ENCODE measurements around the gene FKRP. TPM values are rescaled to one million over a fixed set of nuclear protein-coding genes. Genes with fewer than 3 reads are reported as not detected.

Gene FKRP
- total RNA-seq, 4 donors from 2014 or later: 5.6 to 12.6 (median 9.3) TPM

GRCh38 chr19:46789371-46789770, 43.5 kb downstream of the FKRP start:
- Histone ChIP-seq H3K27me3 (no peaks in the 10 kb centered on the region), H3K27ac (peak overlapping the region in 2 of 4 donors; percentile 95 to 96), H3K9me3 (no peaks in the 10 kb centered on the region), H3K4me3 (no peak overlapping the region), H3K36me3 (peaks cover 0 to 7% (median 0%) of the 10 kb centered on the region in 3 donors), H3K4me1 (peaks cover 20 to 48% (median 25%) of the 10 kb centered on the region in 3 donors)
- DNase-seq: no peak
- intact Hi-C loops (cut with DNase I): no loop called here
- no peak for TF ChIP-seq CTCF (IDR thresholded peaks at IDR 0.05)
- no peak for TF ChIP-seq POLR2A (IDR thresholded peaks at IDR 0.05)
- WGBS, 2 donors: 89 to 91% methylated on average over 8 of the region's 8 CpGs

GRCh38 chr19:46791944-46792343, 46.1 kb downstream of the FKRP start:
- no peaks in the 10 kb centered on the region for H3K36me3 ChIP-seq
- no peak overlapping the region for H3K27ac ChIP-seq
- H3K9me3 ChIP-seq: no peaks in the 10 kb centered on the region
- DNase-seq: no peak
- no peaks in the 10 kb centered on the region for H3K27me3 ChIP-seq
- peaks cover 0 to 29% (median 6%) of the 10 kb centered on the region in 3 donors for H3K4me1 ChIP-seq
- 58 to 67% methylated on average over 3 to 5 of the region's 5 CpGs for WGBS, 2 donors
- TF ChIP-seq CTCF (IDR thresholded peaks at IDR 0.05): no peak
- TF ChIP-seq POLR2A (IDR thresholded peaks at IDR 0.05): no peak
- H3K4me3 ChIP-seq: no peak overlapping the region
- intact Hi-C loops (cut with DNase I): no loop called here

GRCh38 chr19:46797881-46798280, 52.0 kb downstream of the FKRP start:
- no peak for DNase-seq
- no peaks in the 10 kb centered on the region for H3K9me3 ChIP-seq
- no peak overlapping the region for H3K27ac ChIP-seq
- no peaks in the 10 kb centered on the region for H3K27me3 ChIP-seq
- no peak overlapping the region for H3K4me3 ChIP-seq
- intact Hi-C loops (cut with DNase I): no loop called here
- peaks cover 0 to 7% (median 0%) of the 10 kb centered on the region in 3 donors for H3K4me1 ChIP-seq
- no peaks in the 10 kb centered on the region for H3K36me3 ChIP-seq
- WGBS, 2 donors: 92 to 94% methylated on average over 1 of the region's 1 CpG
- TF ChIP-seq POLR2A (IDR thresholded peaks at IDR 0.05) (no peak), CTCF (IDR thresholded peaks at IDR 0.05) (no peak)

- TF ChIP-seq CTCF (IDR thresholded peaks at IDR 0.05) (no peak), POLR2A (IDR thresholded peaks at IDR 0.05) (no peak)
- Histone ChIP-seq H3K9me3 (no peaks in the 10 kb centered on the region), H3K4me1 (peaks cover 0 to 7% (median 0%) of the 10 kb centered on the region in 3 donors), H3K27me3 (no peaks in the 10 kb centered on the region), H3K4me3 (no peak overlapping the region), H3K36me3 (no peaks in the 10 kb centered on the region), H3K27ac (no peak overlapping the region)
- WGBS, 2 donors: 91 to 95% methylated on average over 2 of the region's 2 CpGs
- intact Hi-C loops (cut with DNase I): no loop called here
- DNase-seq: no peak
Measured at GRCh38 chr19:46798713-46799112, 52.9 kb downstream of the FKRP start.

GRCh38 chr19:46802152-46802551, 56.3 kb downstream of the FKRP start:
- intact Hi-C loops (cut with DNase I): no loop called here
- H3K4me3 ChIP-seq: no peak overlapping the region
- no peaks in the 10 kb centered on the region for H3K4me1 ChIP-seq
- H3K9me3 ChIP-seq: no peaks in the 10 kb centered on the region
- WGBS, 2 donors: 86 to 89% methylated on average over 5 of the region's 5 CpGs
- TF ChIP-seq CTCF (IDR thresholded peaks at IDR 0.05) (no peak), POLR2A (IDR thresholded peaks at IDR 0.05) (no peak)
- no peaks in the 10 kb centered on the region for H3K27me3 ChIP-seq
- no peak for DNase-seq
- H3K27ac ChIP-seq: no peak overlapping the region
- no peaks in the 10 kb centered on the region for H3K36me3 ChIP-seq
